IMR-90 (cell line): ENCODE data around the gene RING1. TPM values are rescaled to one million over a fixed set of nuclear protein-coding genes. Genes with fewer than 3 reads are reported as not detected.

Experiments
- ATAC-seq: fragments of 200-7000 bp; cut with Tn5 transposase; 2 replicates; pipeline ENCODE4 v1.9.1; 2020; ENCODE audit warnings: low read depth, mild to moderate bottlenecking, moderate library complexity
- BruUV-seq: library from RNA; stranded (reverse); fragments of 400-500 nt; replicated peaks from 2 replicates; lab custom pipeline; 2021; lab: Mats Ljungman, UMichigan
- CTCF ChIA-PET: fragments of 300-600 bp; formaldehyde crosslinking; extraction: SDS; loops from one replicate; lab custom pipeline; 2021; ENCODE audit warnings: antibody characterized with exemption; lab: Yijun Ruan, JAX
- POLR2A ChIA-PET: fragments of 300-600 bp; sonication (Branson Sonifier 250); formaldehyde crosslinking; loops from one replicate; lab custom pipeline; 2022; ENCODE audit warnings: antibody characterized with exemption; ENCODE audit not compliant: unreplicated experiment; lab: Charles Lee
- DNase-seq: peaks from one replicate; pipeline ENCODE4 v3.0.0; 2013
- H2AFZ ChIP-seq: replicated peaks from 2 replicates; pipeline ENCODE3; 2013; ENCODE audit warnings: low read length, mild to moderate bottlenecking; ENCODE audit not compliant: poor library complexity
- H2AK5ac ChIP-seq: 2 replicates; pipeline ENCODE4 v1.6.1; 2013; ENCODE audit warnings: low read depth, low read length, inconsistent platforms
- H2AK9ac ChIP-seq: replicated peaks from 2 replicates; pipeline ENCODE3; 2013; ENCODE audit warnings: mild to moderate bottlenecking, low read depth, low read length, moderate library complexity; ENCODE audit not compliant: poor library complexity
- H2BK120ac ChIP-seq: 2 replicates; pipeline ENCODE4 v1.6.1; 2013; ENCODE audit warnings: low read depth, low read length, inconsistent platforms
- H2BK15ac ChIP-seq: 3 replicates; pipeline ENCODE4 v1.6.1; 2013; ENCODE audit warnings: low read depth, low read length, inconsistent platforms
- H2BK20ac ChIP-seq: 2 replicates; pipeline ENCODE4 v1.6.1; 2013; ENCODE audit warnings: low read depth, mild to moderate bottlenecking, inconsistent platforms, low read length, moderate library complexity
- H2BK5ac ChIP-seq: 2 replicates; pipeline ENCODE4 v1.6.1; 2013; ENCODE audit warnings: mild to moderate bottlenecking, low read depth, low read length, inconsistent platforms; ENCODE audit not compliant: poor library complexity, severe bottlenecking
- H3K14ac ChIP-seq: replicated peaks from 2 replicates; pipeline ENCODE4 v1.6.1; 2013; ENCODE audit warnings: low read depth, low read length, inconsistent platforms
- H3K18ac ChIP-seq: 2 replicates; pipeline ENCODE4 v1.6.1; 2013; ENCODE audit warnings: low read depth, low read length, control low read depth
- H3K23ac ChIP-seq: 2 replicates; pipeline ENCODE4 v1.6.1; 2013; ENCODE audit warnings: low read depth, low read length, inconsistent platforms
- H3K27ac ChIP-seq: 2 replicates; pipeline ENCODE4 v1.5.1; 2013; ENCODE audit warnings: mild to moderate bottlenecking, control low read depth, low read length; ENCODE audit not compliant: insufficient read depth
- H3K27me3 ChIP-seq: 2 replicates; pipeline ENCODE4 v1.6.1; 2013; ENCODE audit warnings: low read length; ENCODE audit not compliant: control insufficient read depth, insufficient read depth
- H3K36me3 ChIP-seq: 2 replicates; pipeline ENCODE4 v1.6.1; 2013; ENCODE audit warnings: low read length, mixed read lengths; ENCODE audit not compliant: control insufficient read depth, insufficient read depth
- H3K4ac ChIP-seq: 2 replicates; pipeline ENCODE4 v1.6.1; 2013; ENCODE audit warnings: low read depth, low read length, inconsistent platforms
- H3K4me1 ChIP-seq: 2 replicates; pipeline ENCODE4 v1.6.1; 2013; ENCODE audit warnings: low read length, mixed read lengths; ENCODE audit not compliant: control insufficient read depth, insufficient read depth
- H3K4me2 ChIP-seq: 2 replicates; pipeline ENCODE4 v1.6.1; 2013; ENCODE audit warnings: low read depth, mild to moderate bottlenecking, control low read depth, low read length, moderate library complexity
- H3K4me3 ChIP-seq: 2 replicates; pipeline ENCODE4 v1.5.1; 2013; ENCODE audit warnings: low read depth, mild to moderate bottlenecking, control low read depth, low read length, moderate library complexity; ENCODE audit not compliant: insufficient read depth
- H3K56ac ChIP-seq: 2 replicates; pipeline ENCODE4 v1.6.1; 2013; ENCODE audit warnings: low read length, inconsistent platforms; ENCODE audit not compliant: insufficient read depth; ENCODE audit errors: extremely low read depth
- H3K79me1 ChIP-seq, 2 experiments: 2 replicates each; pipeline ENCODE4 v1.6.1; 2013; ENCODE audit warnings: low read length in 2 of 2, inconsistent platforms in 1 of 2, low read depth in 1 of 2
- H3K9ac ChIP-seq: 2 replicates; pipeline ENCODE4 v1.6.1; 2013; ENCODE audit warnings: low read depth, low read length, control low read depth
- H3K9me1 ChIP-seq: 2 replicates; pipeline ENCODE4 v1.6.1; 2013; ENCODE audit warnings: low read length, inconsistent platforms; ENCODE audit not compliant: insufficient read depth
- H3K9me3 ChIP-seq: 2 replicates; pipeline ENCODE4 v1.6.1; 2013; ENCODE audit warnings: low read length; ENCODE audit not compliant: control insufficient read depth, insufficient read depth
- H4K20me1 ChIP-seq: 2 replicates; pipeline ENCODE4 v1.6.1; 2013; ENCODE audit warnings: low read length, inconsistent platforms; ENCODE audit not compliant: insufficient read depth
- H4K5ac ChIP-seq: 2 replicates; pipeline ENCODE4 v1.6.1; 2013; ENCODE audit warnings: mild to moderate bottlenecking, low read depth, low read length, control low read depth
- H4K8ac ChIP-seq, 2 experiments: 2 replicates each; pipeline ENCODE4 v1.6.1; 2013; ENCODE audit warnings: low read depth in 2 of 2, low read length in 2 of 2, control low read depth in 1 of 2, inconsistent platforms in 1 of 2
- H4K91ac ChIP-seq: 2 replicates; pipeline ENCODE4 v1.6.1; 2013; ENCODE audit warnings: low read depth, low read length, inconsistent platforms; ENCODE audit not compliant: insufficient read depth
- CTCF ChIP-seq: conservative IDR thresholded peaks from 2 replicates; pipeline ENCODE4 v1.5.1; 2012; ENCODE audit warnings: mild to moderate bottlenecking, low read depth, low read length, improper control_type of control experiment
- ELK1 ChIP-seq: fragments of 150-350 bp; IDR thresholded peaks from 2 replicates; pipeline ENCODE4 v1.6.1; 2016; ENCODE audit warnings: low read depth, mild to moderate bottlenecking, low read length, moderate library complexity, borderline replicate concordance
- FOS ChIP-seq: fragments of 150-350 bp; IDR thresholded peaks from 2 replicates; pipeline ENCODE4 v1.6.1; 2016; ENCODE audit warnings: low read depth, low read length
- NFE2L2 ChIP-seq: fragments of 150-350 bp; IDR thresholded peaks from 2 replicates; pipeline ENCODE4 v1.6.1; 2016; ENCODE audit warnings: low read depth, mild to moderate bottlenecking, low read length
- RCOR1 ChIP-seq: IDR thresholded peaks from 2 replicates; pipeline ENCODE4 v1.6.1; 2012; ENCODE audit warnings: mild to moderate bottlenecking, low read length, improper control_type of control experiment; ENCODE audit not compliant: insufficient replicate concordance
- RFX5 ChIP-seq: IDR thresholded peaks from 2 replicates; pipeline ENCODE4 v1.8.0; 2012; ENCODE audit warnings: low read depth, mild to moderate bottlenecking, low read length, moderate library complexity
- SMC3 ChIP-seq: fragments of 150-350 bp; IDR thresholded peaks from 2 replicates; pipeline ENCODE4 v1.6.1; 2016; ENCODE audit warnings: low read depth, mild to moderate bottlenecking, antibody characterized with exemption, low read length, moderate library complexity
- WGBS, 2 experiments: methylation state at CpG; one replicate each; pipeline versions ENCODE4 v1.1.5 to v1.1.7; 2013; ENCODE audit warnings: missing lambda C conversion rate in 2 of 2; ENCODE audit not compliant: insufficient read length in 1 of 2; ENCODE audit errors: extremely low coverage in 2 of 2; 5-methylcytosine and 5-hydroxymethylcytosine counted together
- dilution Hi-C: fragments of 300-500 bp; cut with HindIII; formaldehyde crosslinking; loops from one replicate; pipeline ENCODE4 v1.14.3; 2018; ENCODE audit warnings: low sequenced_read_pairs; ENCODE audit not compliant: unreplicated experiment
- in situ Hi-C: fragments of 300-500 bp; cut with MboI; formaldehyde crosslinking; loops from 3 replicates; pipeline ENCODE4 v1.14.3; 2019; ENCODE audit warnings: low sequenced_read_pairs, inconsistent platforms, mixed read lengths
- intact Hi-C: fragments of 100-400 bp; cut with micrococcal nuclease; formaldehyde crosslinking; loops from 2 replicates; pipeline ENCODE4 v1.10.0; 2022
- polyA plus RNA-seq, 3 experiments: library from polyadenylated mRNA; depleted of rRNA; stranded (reverse); fragments of >200 nt; gene quantifications; 2 replicates each; pipeline ENCODE4 v1.2.3, GENCODE V29; 2012; ENCODE audit warnings: low replicate concordance in 1 of 3
- total RNA-seq: library from RNA; depleted of rRNA; stranded (reverse); fragments of >200 nt; gene quantifications from 2 replicates; pipeline ENCODE4 v1.2.3, GENCODE V29; 2012

The RING1 gene
- total and polyA plus RNA-seq, 2 of the 4 experiments (the other 2 are of a cell fraction), result 14.9 to 40.8 TPM

GRCh38 chr6:33194431-33194979, 13.8 kb upstream of the RING1 start:
- no peak overlapping the region for H2BK20ac ChIP-seq
- in situ Hi-C loops (no loop called here), intact Hi-C loops (no loop called here), dilution Hi-C loops (no loop called here)
- H3K27me3 ChIP-seq, result peaks cover 30% of the 10 kb centered on the region
- WGBS, 2 experiments, result no CpG with 5 or more reads among the region's 8 CpGs
- POLR2A ChIA-PET, result no interaction called here
- TF ChIP-seq SMC3 (no peak), ELK1 (no peak), NFE2L2 (no peak), FOS (no peak), RCOR1 (no peak), RFX5 (no peak), CTCF (no peak)
- H2BK15ac ChIP-seq, result no peak overlapping the region
- DNase-seq, result no peak
- H3K27ac ChIP-seq, result no peak overlapping the region
- peaks cover 4% of the 10 kb centered on the region; the same call in 1 of the 2 replicates for H3K4me1 ChIP-seq
- no peak overlapping the region for H2AK9ac ChIP-seq
- H4K20me1 ChIP-seq, result peaks cover 31% of the 10 kb centered on the region; the same call in 1 of the 2 replicates
- peaks cover 30% of the 10 kb centered on the region for H3K36me3 ChIP-seq
- no peak overlapping the region for H4K91ac ChIP-seq
- no peak overlapping the region for H4K8ac ChIP-seq
- no peak overlapping the region for H3K4me3 ChIP-seq
- H3K9me3 ChIP-seq, result no peaks in the 10 kb centered on the region
- H2BK5ac ChIP-seq, result no peak overlapping the region
- no peak overlapping the region for H3K9ac ChIP-seq
- H3K14ac ChIP-seq, result no peak overlapping the region
- H3K4me2 ChIP-seq, result no peak overlapping the region
- H3K9me1 ChIP-seq, result peaks cover 4% of the 10 kb centered on the region
- H3K23ac ChIP-seq, result no peak overlapping the region
- H2AK5ac ChIP-seq, result no peak overlapping the region
- no peak overlapping the region for H3K18ac ChIP-seq
- H3K56ac ChIP-seq, result no peak overlapping the region
- CTCF ChIA-PET, result no interaction called here
- H4K5ac ChIP-seq, result no peak overlapping the region
- ATAC-seq, result no peak
- H2BK120ac ChIP-seq, result no peak overlapping the region
- H3K79me1 ChIP-seq, result peaks cover 8 to 43% of the 10 kb centered on the region in 2 experiments; a peak in 3 of 4 replicates
- BruUV-seq, result no TSS peak
- H3K4ac ChIP-seq, result no peak overlapping the region
- H2AFZ ChIP-seq, result no peak overlapping the region
